KOPT-K1 (cell line): Measurements from ENCODE around the gene OSTC.
"Not testable (repeated sequence)": the region's sequence is repeated elsewhere in the genome, so short reads cannot be mapped to it uniquely, and the experiment has no call there.

Experiments
- H3K27ac ChIP-seq: fragments of 200-600 bp; sonication (generic); 2 replicates; pipeline ENCODE4 v1.5.1; 2016; ENCODE audit warnings: antibody characterized with exemption, mild to moderate bottlenecking, low read depth, low read length; ENCODE audit not compliant: poor library complexity, severe bottlenecking
- H3K36me3 ChIP-seq: fragments of 200-600 bp; sonication (generic); 2 replicates; pipeline ENCODE4 v1.5.1; 2017; ENCODE audit warnings: antibody characterized with exemption, mild to moderate bottlenecking, low read length, moderate library complexity; ENCODE audit not compliant: insufficient read depth
- H3K9me3 ChIP-seq: fragments of 200-600 bp; sonication (generic); 2 replicates; pipeline ENCODE4 v1.5.1; 2017; ENCODE audit warnings: antibody characterized with exemption, low read length, mild to moderate bottlenecking; ENCODE audit not compliant: insufficient read depth, poor library complexity, severe bottlenecking

The OSTC gene

DNA sequence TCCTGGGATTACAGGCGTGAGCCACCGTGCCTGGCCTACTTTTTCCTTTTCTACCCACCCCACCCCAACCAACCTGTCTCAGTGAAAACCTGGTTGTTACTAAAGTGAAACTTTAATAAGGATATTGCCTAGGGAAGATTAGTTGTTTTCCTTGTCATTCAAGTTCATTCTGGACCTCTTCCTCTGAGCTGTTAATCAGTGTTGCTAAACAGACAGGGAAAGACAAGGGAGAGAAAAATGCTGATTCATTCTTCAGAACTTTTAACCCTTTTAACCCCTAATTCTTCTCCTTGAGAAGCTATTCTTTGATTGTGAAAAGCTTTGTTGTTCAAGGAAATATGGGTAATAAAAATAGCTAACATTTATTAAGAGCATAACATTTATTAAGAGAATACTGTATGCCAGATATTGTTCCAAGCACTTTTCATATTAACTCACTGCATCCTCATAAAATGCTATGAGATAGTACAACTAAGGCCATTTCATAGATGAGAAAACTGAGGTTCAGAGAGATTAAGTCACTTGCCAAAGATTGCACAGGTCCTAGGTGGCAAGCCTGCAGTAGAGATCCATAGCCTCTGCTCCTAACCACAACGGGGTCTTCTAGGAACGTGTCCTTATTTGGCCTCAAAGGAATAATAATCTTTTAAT lies 34.8 kb downstream of the OSTC start:
- Histone ChIP-seq H3K27ac (no peak overlapping the region), H3K9me3 (no peaks in the 10 kb centered on the region), H3K36me3 (no peaks in the 10 kb centered on the region)

DNA sequence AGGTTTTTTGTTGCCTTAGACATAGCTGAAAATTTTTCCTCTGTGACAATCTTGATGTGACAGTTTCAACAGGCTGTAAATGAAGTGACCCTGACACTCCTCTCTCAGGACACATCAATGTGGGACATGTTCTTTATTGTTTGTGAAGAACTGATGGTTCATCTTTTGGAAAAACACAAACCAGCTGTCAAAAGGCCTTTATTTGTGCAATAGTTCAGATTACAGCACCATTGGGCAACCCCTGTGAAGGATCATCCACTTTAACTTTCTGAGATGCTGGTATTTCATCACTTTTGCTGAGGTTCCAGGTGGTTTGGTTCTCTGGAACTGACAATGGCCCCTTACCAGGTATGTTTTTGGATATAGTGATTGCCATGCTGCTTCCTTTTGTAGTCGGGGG lies 40.3 kb downstream of the OSTC start:
- Histone ChIP-seq H3K36me3 (no peaks in the 10 kb centered on the region), H3K9me3 (no peaks in the 10 kb centered on the region), H3K27ac (no peak overlapping the region)

DNA sequence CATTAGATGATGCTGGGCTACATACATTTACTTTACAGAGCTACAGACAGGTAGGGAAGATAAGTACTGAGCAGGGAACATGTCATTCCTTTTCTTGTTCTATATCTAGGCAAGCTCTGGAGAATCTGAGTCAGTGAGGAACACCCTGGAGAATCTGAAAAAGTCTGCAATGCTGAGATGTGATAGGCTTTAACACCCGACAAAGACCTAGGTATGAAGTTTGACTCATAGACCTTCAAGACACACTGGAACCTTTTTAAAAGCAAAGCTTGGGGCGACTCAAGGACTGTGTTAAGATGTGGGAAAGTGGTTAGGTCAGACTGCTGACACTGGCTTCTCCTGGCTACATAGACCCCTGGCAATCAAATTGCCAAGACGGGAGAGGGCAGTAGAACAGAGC lies 42.8 kb downstream of the OSTC start:
- H3K27ac ChIP-seq = no peak overlapping the region
- H3K9me3 ChIP-seq = no peaks in the 10 kb centered on the region
- H3K36me3 ChIP-seq = no peaks in the 10 kb centered on the region

DNA sequence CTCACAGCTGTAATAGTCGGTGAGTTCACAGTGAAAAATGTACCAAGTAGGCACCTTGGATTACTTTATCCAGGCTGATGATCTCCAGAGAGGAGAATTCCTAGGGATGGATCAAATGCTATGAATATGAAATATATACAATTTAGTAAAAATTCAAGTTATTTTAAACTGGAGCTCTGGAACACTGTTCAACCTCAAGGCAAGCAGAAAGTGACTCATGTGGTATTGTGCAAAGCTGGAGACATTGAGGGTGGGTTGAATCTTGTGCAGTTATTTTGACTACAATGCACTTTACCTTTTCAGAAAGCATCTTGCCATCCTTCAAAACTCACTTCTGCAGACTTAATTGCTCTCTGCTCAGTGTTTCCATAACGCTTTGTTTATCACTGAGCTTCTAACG lies 43.4 kb downstream of the OSTC start:
- Histone ChIP-seq H3K27ac (no peak overlapping the region), H3K36me3 (no peaks in the 10 kb centered on the region), H3K9me3 (no peaks in the 10 kb centered on the region)

DNA sequence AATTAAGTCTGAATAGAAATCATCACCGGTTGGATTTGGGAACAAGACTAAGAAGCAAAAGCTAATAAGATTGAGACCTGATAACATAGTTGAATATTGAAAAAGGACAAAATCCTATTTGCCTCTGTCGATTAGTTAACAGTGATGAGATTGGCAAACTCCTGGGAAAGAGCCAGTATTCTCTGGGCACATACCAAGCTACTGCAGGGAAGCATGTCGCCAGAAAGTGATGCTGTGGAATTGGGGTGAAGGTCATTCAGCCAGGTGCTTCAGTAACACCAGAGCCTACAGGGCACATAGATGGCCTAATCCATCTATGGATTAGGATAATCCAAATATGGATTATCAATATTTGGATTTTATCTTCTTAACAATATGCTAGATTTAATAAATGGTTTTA lies 44.0 kb downstream of the OSTC start:
- Histone ChIP-seq H3K36me3 (no peaks in the 10 kb centered on the region), H3K27ac (no peak overlapping the region), H3K9me3 (no peaks in the 10 kb centered on the region)

DNA sequence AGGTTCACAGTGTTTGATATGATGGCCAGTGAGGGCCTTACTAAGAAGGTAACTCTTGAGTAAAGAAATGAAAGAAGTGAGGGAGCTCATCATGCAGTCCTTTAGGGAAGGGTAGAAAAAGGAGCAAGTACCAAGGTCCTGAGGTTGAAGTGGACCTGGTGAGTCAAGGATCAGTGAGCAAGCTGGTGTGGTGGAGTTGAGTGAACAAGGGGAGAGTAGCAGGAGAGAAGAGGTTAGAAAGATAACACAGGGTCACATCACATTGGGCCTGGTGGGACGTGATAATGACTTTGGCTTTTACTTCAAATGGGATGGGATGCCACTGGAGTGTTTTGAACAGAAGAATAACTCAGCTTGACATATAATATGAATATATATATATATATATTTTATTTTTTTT lies 44.7 kb downstream of the OSTC start:
- H3K9me3 ChIP-seq = no peaks in the 10 kb centered on the region
- H3K27ac ChIP-seq = no peak overlapping the region
- no peaks in the 10 kb centered on the region for H3K36me3 ChIP-seq

DNA sequence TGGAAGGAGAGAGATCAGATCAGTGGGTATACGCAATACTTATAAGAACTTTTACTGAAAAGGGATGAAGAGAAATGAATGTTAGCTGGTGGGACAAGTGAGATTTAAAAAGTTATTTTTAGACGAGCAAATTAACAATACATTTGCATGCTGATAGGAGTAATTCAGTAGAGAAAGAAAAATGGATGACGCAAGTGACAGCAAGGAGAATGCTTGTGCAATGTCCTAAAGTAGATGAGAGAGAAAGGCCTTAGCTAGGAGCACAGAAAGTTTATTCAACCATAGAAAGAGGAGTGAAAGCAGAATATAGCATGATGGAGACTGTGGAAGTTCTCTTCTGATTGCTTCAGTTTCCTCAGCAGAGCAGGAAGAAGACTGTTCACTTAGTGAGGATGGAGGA lies 45.8 kb downstream of the OSTC start:
- H3K9me3 ChIP-seq = no peaks in the 10 kb centered on the region
- H3K36me3 ChIP-seq = no peaks in the 10 kb centered on the region

DNA sequence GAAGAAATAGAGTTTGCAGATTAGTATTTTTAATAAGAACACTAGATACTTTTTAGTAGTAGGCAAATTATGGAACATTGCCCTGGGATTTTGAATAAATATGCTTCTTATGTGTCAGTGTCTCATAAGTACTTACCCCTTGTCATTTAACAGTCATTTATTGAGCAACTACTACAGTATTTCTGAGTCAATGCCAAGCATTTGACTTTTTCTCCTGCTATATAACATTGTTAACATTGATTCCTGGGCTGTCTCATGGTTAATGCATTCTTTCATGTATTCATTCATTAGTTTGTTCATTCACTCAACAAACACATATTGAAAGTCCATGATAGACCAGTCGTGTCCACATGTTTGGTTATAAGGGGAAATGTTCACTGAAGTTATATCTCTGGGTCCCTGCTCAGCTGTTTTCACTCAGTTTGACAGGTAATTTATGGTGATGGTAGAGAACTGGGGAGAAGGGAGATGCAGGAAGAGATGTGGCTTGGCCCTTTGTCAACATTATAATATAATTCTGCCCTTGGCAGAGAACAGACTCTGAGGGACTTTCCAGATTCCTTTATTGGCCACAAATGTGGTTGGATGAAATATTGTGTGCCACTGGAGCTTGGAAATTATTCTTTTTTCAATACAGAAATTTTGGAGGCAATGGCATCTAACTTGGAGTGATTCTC lies 49.8 kb downstream of the OSTC start:
- no peaks in the 10 kb centered on the region for H3K36me3 ChIP-seq
- H3K9me3 ChIP-seq = no peaks in the 10 kb centered on the region
- no peak overlapping the region for H3K27ac ChIP-seq

More for the DNA sequence above, 45.8 kb downstream of the OSTC start:
- H3K27ac ChIP-seq = no peak overlapping the region

DNA sequence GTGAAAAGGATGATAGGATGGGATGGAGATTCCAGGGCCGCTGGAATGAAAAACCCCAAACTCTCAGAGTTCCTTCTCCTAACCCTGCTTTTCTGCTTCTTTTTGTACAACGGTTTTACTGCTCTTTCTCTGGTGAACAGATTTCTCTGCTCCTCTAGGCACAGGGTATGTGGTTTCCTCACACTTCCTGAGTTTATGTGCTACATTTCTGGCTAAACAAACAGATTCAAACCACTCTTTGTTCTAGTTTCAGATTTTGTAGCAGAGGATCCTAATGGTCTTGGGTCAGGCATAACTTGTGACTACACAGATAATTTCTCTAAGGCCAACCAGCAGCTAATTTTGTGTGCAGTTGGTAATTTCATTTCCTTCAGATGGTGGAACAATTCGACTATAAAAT lies 52.6 kb downstream of the OSTC start:
- H3K9me3 ChIP-seq = no peaks in the 10 kb centered on the region
- peak overlapping the region; percentile 48 for H3K27ac ChIP-seq
- H3K36me3 ChIP-seq = no peaks in the 10 kb centered on the region

DNA sequence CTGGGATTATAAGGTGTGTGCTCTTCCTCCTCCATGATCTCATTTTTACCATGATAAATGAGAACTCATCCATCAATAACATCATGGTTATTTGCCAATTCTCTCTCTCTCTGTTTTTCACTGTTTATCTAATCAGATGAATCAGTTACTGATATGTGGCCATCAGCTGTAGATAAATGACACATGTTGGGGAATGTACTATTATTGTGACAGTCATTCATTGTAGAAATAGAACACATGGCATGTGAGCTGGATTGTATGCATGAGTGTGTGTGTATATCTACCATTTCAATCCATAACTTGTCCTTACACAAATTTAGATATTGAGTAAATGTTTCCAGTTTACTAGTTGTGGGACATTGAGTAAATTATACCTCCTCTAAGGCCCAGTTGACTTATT lies 53.0 kb downstream of the OSTC start:
- Histone ChIP-seq H3K27ac (peak overlapping the region; percentile 48), H3K9me3 (no peaks in the 10 kb centered on the region), H3K36me3 (no peaks in the 10 kb centered on the region)

DNA sequence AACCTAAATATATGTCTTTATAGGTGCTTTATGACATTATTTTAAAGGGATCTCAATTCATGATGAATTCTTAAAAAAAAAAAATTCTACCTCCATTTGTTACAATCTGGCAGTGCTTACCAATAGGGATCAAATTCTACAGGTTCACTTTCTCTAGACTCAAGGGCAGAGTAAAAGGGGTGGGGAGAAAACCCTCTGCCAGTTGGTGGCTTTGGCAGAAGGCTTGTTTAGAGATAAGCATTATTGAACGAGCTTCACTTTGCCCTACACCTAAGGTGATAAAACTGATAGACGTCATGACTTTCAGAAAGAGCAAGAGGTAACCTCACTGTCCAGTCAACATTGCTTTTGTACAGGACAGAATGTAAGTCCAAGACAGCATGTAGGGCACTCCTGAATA lies 53.6 kb downstream of the OSTC start:
- Histone ChIP-seq H3K36me3 (no peaks in the 10 kb centered on the region), H3K9me3 (no peaks in the 10 kb centered on the region), H3K27ac (no peak overlapping the region)

DNA sequence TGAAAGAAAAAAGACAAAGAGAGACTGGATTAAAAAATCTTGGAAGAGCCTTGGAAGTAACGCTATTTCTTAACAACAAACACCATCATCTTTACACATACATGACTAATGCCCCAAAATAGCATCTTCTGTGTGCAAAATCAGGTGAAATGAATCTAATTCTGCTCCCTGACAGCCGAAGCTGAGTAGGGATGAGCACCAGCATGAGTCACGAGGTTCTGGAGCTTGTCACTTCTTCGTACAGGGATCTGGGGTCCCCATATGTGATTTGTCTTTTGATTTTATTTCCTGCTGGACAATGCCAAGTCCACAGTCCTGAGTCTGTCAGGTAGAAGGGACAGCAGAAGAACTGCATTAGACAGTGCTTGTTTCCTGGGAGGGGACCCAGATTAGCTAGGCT lies 55.9 kb downstream of the OSTC start:
- Histone ChIP-seq H3K9me3 (no peaks in the 10 kb centered on the region), H3K27ac (no peak overlapping the region), H3K36me3 (no peaks in the 10 kb centered on the region)

DNA sequence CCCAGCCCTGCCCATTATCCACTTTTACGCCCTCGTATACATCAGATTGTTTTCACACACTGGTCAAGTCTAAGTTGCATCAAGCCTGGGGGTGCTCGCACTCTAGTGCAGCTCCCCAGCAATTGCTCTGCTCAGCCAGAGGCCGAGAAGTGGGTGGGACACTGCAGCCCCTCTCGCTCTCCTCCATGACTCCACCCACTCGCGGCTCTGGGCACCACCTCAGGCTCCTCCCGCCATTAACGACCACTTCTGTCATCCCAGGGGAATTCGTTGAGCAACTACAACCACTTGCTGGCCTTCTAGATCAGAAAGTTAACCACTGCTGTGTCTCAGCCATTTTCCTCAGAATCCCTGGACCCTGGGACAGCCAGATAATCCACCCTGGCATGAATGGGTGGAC lies 58.8 kb downstream of the OSTC start:
- Histone ChIP-seq H3K36me3 (no peaks in the 10 kb centered on the region), H3K9me3 (no peaks in the 10 kb centered on the region), H3K27ac (no peak overlapping the region)

DNA sequence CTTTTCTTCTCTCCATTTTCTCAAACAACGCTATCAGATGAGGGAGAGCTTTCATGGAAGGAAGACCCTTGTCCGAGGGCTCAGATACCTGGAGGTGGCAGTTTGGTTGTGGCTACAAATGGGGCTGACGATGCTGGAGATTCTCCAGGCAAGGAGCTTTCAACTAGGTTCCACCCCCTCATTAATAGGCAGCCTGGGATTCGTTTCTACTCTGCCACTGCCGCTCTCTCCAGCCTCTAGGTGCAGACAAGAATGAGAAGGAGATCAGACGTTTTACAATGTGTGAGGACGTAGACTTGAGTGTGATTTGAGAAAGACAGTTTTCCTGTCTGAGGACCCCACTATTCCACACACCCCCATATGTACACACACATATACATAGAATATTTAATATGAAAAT lies 59.3 kb downstream of the OSTC start:
- Histone ChIP-seq H3K36me3 (no peaks in the 10 kb centered on the region), H3K27ac (no peak overlapping the region), H3K9me3 (no peaks in the 10 kb centered on the region)

DNA sequence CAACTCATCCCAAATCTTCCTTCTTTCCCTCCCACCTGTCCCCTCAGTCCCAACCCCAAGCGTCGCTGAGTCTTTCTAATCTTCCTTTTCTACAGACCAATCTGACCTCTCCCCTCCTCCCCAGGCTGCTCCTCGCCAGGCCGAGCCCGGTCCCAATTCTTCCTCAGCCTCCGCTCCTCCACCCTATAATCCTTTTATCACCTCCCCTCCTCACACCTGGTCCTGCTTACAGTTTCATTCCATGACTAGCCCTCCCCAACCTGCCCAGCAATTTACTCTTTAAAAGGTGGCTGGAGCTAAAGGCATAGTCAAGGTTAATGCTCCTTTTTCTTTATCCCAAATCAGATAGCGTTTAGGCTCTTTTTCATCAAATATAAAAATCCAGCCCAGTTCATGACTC lies 60.2 kb downstream of the OSTC start:
- not testable (repeated sequence) for H3K9me3 ChIP-seq, H3K36me3 ChIP-seq, H3K27ac ChIP-seq

DNA sequence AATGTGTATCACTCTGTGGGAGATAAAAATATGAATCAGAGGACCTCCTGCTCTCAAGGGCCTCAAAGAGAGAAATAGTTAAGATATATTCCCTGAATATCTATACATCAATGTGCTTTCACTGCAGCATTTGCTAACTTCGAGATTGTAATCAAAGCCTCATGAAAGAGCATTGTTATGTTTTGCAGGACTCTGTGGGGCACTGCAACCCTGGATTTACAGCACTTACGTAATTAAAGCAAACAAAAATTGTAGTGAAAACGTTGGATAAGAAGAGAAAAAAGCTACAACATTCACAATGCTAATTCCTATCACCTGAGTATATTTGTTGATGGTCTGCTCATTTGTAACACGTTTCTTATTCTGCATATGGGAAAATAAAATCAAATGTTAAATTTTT lies 64.5 kb downstream of the OSTC start:
- H3K27ac ChIP-seq = no peak overlapping the region
- no peaks in the 10 kb centered on the region for H3K9me3 ChIP-seq
- no peaks in the 10 kb centered on the region for H3K36me3 ChIP-seq
